Left renal cortex interstitium (tissue), 4 donors: ENCODE measurements around the gene TFF2. TPM values are rescaled to one million over a fixed set of nuclear protein-coding genes. Genes with fewer than 3 reads are reported as not detected.

Experiments used
- DNase-seq, 4 donors: peaks; one replicate each; pipeline ENCODE4 v3.0.0-alpha.2; 2013; ENCODE audit warnings: low read depth in 4 of 4, low spot score in 2 of 4, missing footprints in 1 of 4
- polyA plus RNA-seq, 4 donors: library from polyadenylated mRNA; unstranded; fragments of 120-200 nt; gene quantifications; one replicate each; pipeline ENCODE4 v1.2.1, GENCODE V29; 2013; ENCODE audit not compliant: insufficient read length in 4 of 4

TFF2 gene
- polyA plus RNA-seq, 4 donors, result 0.19 TPM; not detected in 3

- no peak for DNase-seq
Observed at GRCh38 chr21:42384989-42385388, 34.2 kb upstream of the TFF2 start.

GRCh38 chr21:42384156-42384945, 33.6 kb upstream of the TFF2 start:
- no peak for DNase-seq

- no peak for DNase-seq
Observed at GRCh38 chr21:42383331-42383730, 32.5 kb upstream of the TFF2 start.

GRCh38 chr21:42382915-42383314, 32.1 kb upstream of the TFF2 start:
- no peak for DNase-seq

- DNase-seq, result no peak
Observed at GRCh38 chr21:42381347-42381984, 30.7 kb upstream of the TFF2 start.

- DNase-seq, result no peak
Observed at GRCh38 chr21:42379426-42380215, 28.8 kb upstream of the TFF2 start.

- no peak for DNase-seq
Observed at GRCh38 chr21:42378418-42378817, 27.6 kb upstream of the TFF2 start.

- no peak for DNase-seq
Observed at GRCh38 chr21:42377951-42378340, 27.2 kb upstream of the TFF2 start.

GRCh38 chr21:42377211-42377950, 26.6 kb upstream of the TFF2 start:
- no peak for DNase-seq

- DNase-seq, result no peak
Observed at GRCh38 chr21:42376338-42376982, 25.7 kb upstream of the TFF2 start.

GRCh38 chr21:42375966-42376337, 25.2 kb upstream of the TFF2 start:
- DNase-seq, result no peak

GRCh38 chr21:42375506-42375905, 24.7 kb upstream of the TFF2 start:
- no peak for DNase-seq

GRCh38 chr21:42374864-42375499, 24.2 kb upstream of the TFF2 start:
- DNase-seq, result no peak

GRCh38 chr21:42374457-42374856, 23.7 kb upstream of the TFF2 start:
- no peak for DNase-seq

- DNase-seq, result no peak
Observed at GRCh38 chr21:42373908-42374455, 23.2 kb upstream of the TFF2 start.

GRCh38 chr21:42373196-42373907, 22.6 kb upstream of the TFF2 start:
- DNase-seq, result no peak

GRCh38 chr21:42370894-42371654, 20.3 kb upstream of the TFF2 start:
- DNase-seq, result no peak

- DNase-seq, result no peak
Observed at GRCh38 chr21:42369821-42370220, 19.0 kb upstream of the TFF2 start.
